ENCODE measurements around the gene LBH.
"Not testable (repeated sequence)": the region's sequence is repeated elsewhere in the genome, so short reads cannot be mapped to it uniquely, and the experiment has no call there.

Gene LBH

DNA sequence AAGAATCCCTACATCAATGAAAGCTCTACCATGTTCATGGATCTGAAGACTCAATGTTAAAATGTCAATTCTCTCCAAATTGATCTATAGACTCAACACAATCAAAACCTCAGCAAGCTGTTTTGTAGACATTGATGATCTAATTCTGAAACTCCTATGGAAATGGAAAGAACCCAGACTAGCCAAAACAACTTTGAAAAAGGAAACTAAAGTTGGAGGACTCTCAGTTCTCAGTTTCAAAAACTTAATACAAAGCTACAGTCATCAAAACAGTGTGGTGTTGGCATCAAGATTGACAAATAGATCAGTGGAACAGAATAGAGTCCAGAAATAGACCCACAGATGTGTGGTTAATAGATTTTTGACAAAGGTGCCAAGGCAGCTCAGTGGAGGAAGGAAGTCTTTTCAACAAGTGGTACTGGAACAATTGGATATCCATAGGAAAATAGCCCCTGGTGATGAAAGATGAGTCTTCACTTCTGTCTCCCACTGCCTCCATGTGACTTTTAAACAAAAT lies 30.4 kb downstream of the LBH start:
- no peaks in the 10 kb centered on the region for H3K9me3 ChIP-seq (ENCODE audit: control insufficient read depth, low read depth, low read length)
- H3K36me3 ChIP-seq (ENCODE audit: control insufficient read depth, low read depth, low read length): peaks cover 4% of the 10 kb centered on the region
- H3K27me3 ChIP-seq (ENCODE audit: control insufficient read depth, insufficient read depth, low read length): no peaks in the 10 kb centered on the region
- no peak overlapping the region for H3K27ac ChIP-seq (ENCODE audit: low read length)
- no peaks in the 10 kb centered on the region for H3K4me1 ChIP-seq (ENCODE audit: control insufficient read depth, low read depth, low read length)
- H3K9ac ChIP-seq (ENCODE audit: low read length): no peak overlapping the region
- no peak overlapping the region for H3K4me3 ChIP-seq (ENCODE audit: low read length)

DNA sequence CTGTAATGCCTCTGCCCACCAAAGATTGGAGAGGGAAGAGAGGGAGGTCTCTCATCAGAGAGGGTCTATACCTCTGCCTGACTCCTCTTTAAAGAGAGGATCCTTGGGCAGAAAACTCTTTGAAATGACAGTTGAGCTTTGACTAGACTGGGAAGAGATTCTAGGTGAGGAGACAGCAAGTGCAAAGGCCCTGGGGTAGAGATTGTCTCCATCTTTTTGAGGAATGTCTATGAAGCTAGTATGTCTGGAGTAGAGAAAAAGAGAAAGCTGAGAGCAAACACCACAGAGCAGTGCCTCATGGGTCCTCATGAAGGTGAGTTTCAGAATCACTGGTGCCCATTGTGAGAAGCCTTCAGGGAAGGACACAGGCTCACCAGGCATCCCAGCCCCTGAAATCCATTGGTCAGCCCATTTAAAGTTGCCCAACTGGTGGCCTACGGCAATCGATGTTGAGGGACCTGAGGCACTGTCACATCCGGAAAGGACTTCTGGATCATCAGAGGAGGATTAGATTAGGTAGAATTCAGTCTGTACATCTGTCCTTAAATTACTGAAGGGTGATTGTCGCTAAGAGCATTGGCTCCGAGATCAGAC lies 31.5 kb downstream of the LBH start:
- Histone ChIP-seq H3K9ac (ENCODE audit: low read length) (no peak overlapping the region), H3K4me3 (ENCODE audit: low read length) (no peak overlapping the region), H3K36me3 (ENCODE audit: control insufficient read depth, low read depth, low read length) (peaks cover 3% of the 10 kb centered on the region), H3K9me3 (ENCODE audit: control insufficient read depth, low read depth, low read length) (no peaks in the 10 kb centered on the region), H3K27ac (ENCODE audit: low read length) (no peak overlapping the region), H3K27me3 (ENCODE audit: control insufficient read depth, insufficient read depth, low read length) (no peaks in the 10 kb centered on the region), H3K4me1 (ENCODE audit: control insufficient read depth, low read depth, low read length) (no peaks in the 10 kb centered on the region)

DNA sequence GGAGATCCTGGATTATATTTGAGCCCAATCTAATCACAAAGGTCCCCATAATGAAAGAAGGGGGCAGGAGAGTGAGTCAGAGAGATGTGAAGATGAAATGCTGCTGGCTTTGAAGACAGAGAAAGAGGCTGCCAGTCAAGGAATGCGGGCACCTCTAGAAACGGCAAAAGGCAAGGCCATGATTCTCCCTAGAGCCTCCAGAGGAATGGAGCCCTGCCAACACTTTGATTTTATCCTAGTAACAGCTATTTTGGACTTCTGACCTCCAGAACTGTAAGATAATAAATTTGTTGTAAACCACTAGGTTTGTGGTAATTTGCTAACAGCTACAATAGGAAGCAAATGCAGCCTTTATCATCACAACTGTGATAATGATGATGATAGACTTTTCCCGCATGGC lies 32.9 kb downstream of the LBH start:
- Histone ChIP-seq H3K4me1 (ENCODE audit: control insufficient read depth, low read depth, low read length) (peaks cover 7% of the 10 kb centered on the region), H3K4me3 (ENCODE audit: low read length) (no peak overlapping the region), H3K9ac (ENCODE audit: low read length) (no peak overlapping the region), H3K36me3 (ENCODE audit: control insufficient read depth, low read depth, low read length) (no peaks in the 10 kb centered on the region), H3K9me3 (ENCODE audit: control insufficient read depth, low read depth, low read length) (no peaks in the 10 kb centered on the region), H3K27ac (ENCODE audit: low read length) (no peak overlapping the region), H3K27me3 (ENCODE audit: control insufficient read depth, insufficient read depth, low read length) (no peaks in the 10 kb centered on the region)

DNA sequence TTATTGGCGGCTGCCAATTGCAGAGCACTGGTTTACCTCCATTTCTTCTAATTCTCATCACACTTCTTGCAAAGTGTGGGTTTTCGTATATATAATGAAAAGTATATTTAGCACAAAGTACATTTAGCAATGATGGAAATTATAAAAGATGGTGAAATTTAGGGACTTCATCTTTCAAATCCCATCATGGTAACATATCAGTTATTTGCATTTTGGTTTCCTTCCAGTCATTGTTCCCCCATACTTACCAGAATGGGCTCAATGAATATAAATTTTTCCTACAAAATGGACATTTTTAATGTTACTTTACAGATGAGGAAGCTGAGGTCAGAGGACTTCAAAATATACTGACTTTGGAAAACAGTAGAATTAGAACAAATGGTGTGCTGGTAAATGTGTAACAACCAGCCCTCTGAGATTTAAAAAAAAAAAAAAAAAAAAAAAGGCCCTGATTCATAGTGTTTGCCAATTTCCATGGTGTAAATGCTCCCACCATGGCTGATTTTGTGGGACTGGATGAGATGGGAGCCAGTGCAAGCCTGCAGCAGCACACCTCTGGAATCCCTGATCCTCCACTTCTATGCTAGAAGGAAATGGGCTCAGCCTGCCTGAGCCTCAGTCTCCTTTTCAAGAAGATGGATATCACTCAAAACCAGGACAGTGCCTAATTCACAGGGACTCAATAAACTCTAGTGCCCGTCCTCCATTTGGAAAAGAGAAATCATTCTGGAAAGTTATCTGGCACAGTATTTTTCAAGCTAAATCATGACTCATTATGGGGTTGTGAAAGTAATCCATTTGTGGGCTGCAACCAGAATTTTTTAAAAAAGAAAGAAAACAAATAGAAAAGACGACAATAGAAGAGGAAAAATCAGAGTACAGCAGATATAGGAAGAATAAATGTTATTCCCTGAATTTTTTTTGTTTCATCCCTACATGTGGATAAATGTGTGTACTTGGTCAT lies 34.0 kb downstream of the LBH start:
- Histone ChIP-seq H3K36me3 (ENCODE audit: control insufficient read depth, low read depth, low read length) (no peaks in the 10 kb centered on the region), H3K4me3 (ENCODE audit: low read length) (no peak overlapping the region), H3K4me1 (ENCODE audit: control insufficient read depth, low read depth, low read length) (peaks cover 7% of the 10 kb centered on the region), H3K9me3 (ENCODE audit: control insufficient read depth, low read depth, low read length) (no peaks in the 10 kb centered on the region), H3K9ac (ENCODE audit: low read length) (no peak overlapping the region), H3K27me3 (ENCODE audit: control insufficient read depth, insufficient read depth, low read length) (no peaks in the 10 kb centered on the region), H3K27ac (ENCODE audit: low read length) (no peak overlapping the region)

DNA sequence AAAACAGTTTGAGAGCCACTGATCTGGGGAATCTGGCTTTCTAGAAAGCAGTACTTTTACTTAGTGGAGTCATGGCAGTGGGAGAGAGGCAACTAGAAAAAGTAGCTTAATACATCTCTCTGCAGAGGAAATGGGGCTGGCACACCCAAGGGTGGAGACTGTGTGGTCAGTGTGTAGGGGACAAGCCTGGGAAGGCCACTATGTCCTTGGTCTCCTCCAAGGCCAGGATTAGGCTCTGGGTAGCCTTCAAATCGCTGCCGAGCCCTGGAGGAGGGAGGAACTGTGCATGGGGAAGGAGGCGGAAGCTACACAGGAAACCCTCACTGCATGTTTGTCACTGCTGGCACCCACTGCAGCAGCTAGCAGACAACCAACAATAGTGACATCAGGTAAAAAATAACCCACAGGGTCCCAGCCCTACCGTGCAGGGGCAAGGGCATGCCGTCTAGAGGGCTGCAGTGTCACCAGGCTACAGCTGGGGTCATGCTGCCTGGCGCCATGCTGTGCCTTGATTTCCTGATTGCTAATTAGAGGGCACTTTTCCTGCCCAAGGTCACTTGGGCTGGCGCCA lies 34.8 kb downstream of the LBH start:
- Histone ChIP-seq H3K36me3 (ENCODE audit: control insufficient read depth, low read depth, low read length) (no peaks in the 10 kb centered on the region), H3K27me3 (ENCODE audit: control insufficient read depth, insufficient read depth, low read length) (no peaks in the 10 kb centered on the region), H3K27ac (ENCODE audit: low read length) (no peak overlapping the region), H3K9ac (ENCODE audit: low read length) (no peak overlapping the region), H3K9me3 (ENCODE audit: control insufficient read depth, low read depth, low read length) (no peaks in the 10 kb centered on the region), H3K4me3 (ENCODE audit: low read length) (no peak overlapping the region), H3K4me1 (ENCODE audit: control insufficient read depth, low read depth, low read length) (peaks cover 7% of the 10 kb centered on the region)

DNA sequence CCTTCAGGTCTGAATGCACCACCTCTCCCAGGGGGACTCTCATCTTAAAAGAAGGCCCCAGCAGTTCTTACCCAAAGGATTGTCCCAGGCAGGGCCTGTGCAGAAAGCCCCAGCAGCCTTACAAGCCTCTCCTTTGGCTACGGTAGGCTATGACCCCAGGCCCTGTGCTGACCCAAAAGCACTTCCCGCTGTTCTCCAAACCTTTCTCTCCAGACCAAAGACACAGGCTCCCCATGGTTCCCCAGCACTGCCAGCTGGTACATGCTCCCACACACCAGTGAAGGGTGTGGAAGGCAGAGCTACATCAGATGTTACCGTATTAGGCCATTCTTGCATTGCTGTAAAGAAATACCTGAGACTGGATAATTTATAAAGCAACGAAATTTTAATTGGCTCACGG lies 35.4 kb downstream of the LBH start:
- Histone ChIP-seq H3K27me3 (ENCODE audit: control insufficient read depth, insufficient read depth, low read length) (no peaks in the 10 kb centered on the region), H3K4me1 (ENCODE audit: control insufficient read depth, low read depth, low read length) (peaks cover 7% of the 10 kb centered on the region), H3K27ac (ENCODE audit: low read length) (no peak overlapping the region), H3K9me3 (ENCODE audit: control insufficient read depth, low read depth, low read length) (no peaks in the 10 kb centered on the region), H3K36me3 (ENCODE audit: control insufficient read depth, low read depth, low read length) (no peaks in the 10 kb centered on the region), H3K4me3 (ENCODE audit: low read length) (no peak overlapping the region), H3K9ac (ENCODE audit: low read length) (no peak overlapping the region)

DNA sequence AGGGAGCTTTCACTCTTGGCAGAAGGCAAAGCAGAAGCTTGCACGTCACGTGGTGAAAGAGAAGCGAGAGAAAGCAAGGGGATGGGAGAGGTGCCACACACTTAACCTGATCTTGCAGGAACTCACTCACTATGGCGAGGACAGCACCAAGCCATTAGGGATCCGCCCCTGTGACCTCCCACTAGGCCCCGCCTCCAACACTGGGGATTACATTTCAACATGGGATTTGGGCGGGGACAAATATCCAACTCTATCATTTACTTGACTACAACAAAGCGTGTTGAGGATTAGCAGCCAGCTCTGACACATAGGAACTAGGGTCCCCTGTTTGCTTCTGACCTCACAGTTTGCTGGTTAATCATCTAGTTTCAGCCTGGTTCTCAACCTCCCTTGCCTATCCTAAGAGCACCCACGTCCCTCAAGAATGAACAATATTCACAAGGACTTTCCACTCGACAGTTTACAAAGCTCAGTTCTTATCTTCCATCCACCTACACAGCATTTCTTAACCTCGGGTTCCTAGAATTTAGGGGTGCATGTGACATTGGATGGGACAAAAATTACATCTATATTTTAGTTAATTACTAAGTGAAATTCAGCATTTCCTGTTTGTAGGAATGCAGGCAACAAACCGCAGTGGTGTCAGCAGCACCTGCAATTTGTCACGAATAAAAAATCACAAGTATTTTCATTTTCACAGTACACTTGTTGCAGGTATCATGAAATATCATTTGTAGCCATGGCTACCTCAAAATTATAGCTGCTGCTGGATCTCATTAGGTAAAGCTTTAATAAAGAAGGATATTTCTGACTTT lies 36.0 kb downstream of the LBH start:
- Histone ChIP-seq H3K27ac (ENCODE audit: low read length) (no peak overlapping the region), H3K4me3 (ENCODE audit: low read length) (no peak overlapping the region), H3K9me3 (ENCODE audit: control insufficient read depth, low read depth, low read length) (no peaks in the 10 kb centered on the region), H3K27me3 (ENCODE audit: control insufficient read depth, insufficient read depth, low read length) (no peaks in the 10 kb centered on the region), H3K36me3 (ENCODE audit: control insufficient read depth, low read depth, low read length) (no peaks in the 10 kb centered on the region), H3K9ac (ENCODE audit: low read length) (no peak overlapping the region), H3K4me1 (ENCODE audit: control insufficient read depth, low read depth, low read length) (peaks cover 7% of the 10 kb centered on the region)

DNA sequence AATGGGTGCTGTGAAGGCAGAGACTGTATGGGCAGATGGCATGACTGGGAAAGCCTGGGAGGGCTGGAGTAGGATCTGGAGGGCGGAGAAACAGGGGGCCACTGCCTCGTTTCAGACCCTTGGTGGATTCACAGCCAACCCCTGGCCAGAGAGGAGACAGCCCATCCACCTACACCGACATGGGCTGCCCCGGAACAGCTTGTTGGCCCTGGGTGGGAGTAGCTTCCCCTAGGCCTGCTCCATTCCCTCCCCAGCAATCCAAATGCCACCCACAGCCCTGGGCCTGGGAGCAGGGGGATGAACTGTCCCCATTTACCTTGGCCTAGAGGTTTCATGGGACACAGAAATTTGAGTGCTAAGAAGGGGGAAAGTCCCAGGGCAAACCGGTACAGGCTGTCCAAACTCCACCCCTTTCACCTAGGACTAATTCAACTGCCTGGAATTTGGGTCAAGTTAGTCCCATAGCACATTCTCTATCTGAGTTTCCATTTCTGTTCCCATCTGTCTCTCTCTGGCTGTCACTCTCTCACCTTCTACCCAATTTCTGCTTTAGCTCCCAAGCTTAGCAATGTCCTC lies 37.0 kb downstream of the LBH start:
- no peaks in the 10 kb centered on the region for H3K36me3 ChIP-seq (ENCODE audit: control insufficient read depth, low read depth, low read length)
- H3K4me1 ChIP-seq (ENCODE audit: control insufficient read depth, low read depth, low read length): peaks cover 7% of the 10 kb centered on the region
- H3K27me3 ChIP-seq (ENCODE audit: control insufficient read depth, insufficient read depth, low read length): no peaks in the 10 kb centered on the region
- no peak overlapping the region for H3K27ac ChIP-seq (ENCODE audit: low read length)
- H3K9me3 ChIP-seq (ENCODE audit: control insufficient read depth, low read depth, low read length): no peaks in the 10 kb centered on the region
- no peak overlapping the region for H3K9ac ChIP-seq (ENCODE audit: low read length)
- H3K4me3 ChIP-seq (ENCODE audit: low read length): no peak overlapping the region

DNA sequence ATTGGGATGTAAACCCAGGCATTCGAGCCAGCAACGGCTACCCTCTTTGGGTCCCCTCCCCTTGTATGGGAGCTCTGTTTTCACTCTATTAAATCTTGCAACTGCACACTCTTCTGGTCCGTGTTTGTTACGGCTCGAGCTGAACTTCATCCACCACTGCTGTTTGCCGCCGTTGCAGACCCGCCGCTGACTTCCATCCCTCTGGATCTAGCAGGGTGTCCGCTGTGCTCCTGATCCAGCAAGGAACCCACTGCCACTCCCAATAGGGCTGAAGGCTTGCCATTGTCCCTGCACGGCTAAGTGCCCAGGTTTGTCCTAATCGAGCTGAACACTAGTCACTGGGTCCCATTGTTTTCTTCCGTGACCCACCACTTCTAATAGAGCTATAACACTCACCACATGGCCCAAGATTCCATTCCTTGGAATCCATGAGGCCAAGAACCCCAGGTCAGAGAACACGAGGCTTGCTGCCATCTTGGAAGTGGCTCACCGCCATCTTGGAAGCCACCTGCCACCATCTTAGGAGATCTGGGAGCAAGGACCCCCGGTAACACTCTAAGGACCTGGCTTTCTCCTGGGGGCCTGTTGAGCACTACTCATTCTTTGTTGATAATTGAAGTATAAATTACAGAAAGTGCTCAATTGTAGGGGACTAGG lies 37.9 kb downstream of the LBH start:
- not testable (repeated sequence) for H3K4me1 ChIP-seq (ENCODE audit: control insufficient read depth, low read depth, low read length); H3K9ac ChIP-seq (ENCODE audit: low read length); H3K36me3 ChIP-seq (ENCODE audit: control insufficient read depth, low read depth, low read length); H3K9me3 ChIP-seq (ENCODE audit: control insufficient read depth, low read depth, low read length); H3K27ac ChIP-seq (ENCODE audit: low read length); H3K27me3 ChIP-seq (ENCODE audit: control insufficient read depth, insufficient read depth, low read length); H3K4me3 ChIP-seq (ENCODE audit: low read length)

DNA sequence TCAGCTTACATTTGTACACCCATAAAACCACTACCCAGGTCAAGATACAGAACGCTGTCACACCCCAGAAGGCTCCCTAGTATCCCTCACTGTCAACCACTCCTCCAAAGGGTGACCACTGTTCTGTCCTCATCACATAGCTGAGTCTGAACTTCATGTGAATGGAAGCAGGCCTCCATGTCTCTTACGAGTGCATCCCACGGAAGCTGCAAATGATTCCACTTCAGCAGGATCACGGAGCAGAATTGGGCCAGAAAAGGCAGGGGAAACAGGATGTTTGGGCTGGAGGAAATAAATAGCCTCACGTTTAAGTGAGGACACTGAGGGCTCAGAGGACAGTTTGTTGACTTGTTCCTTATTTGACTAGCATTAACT lies 38.4 kb downstream of the LBH start:
- no peaks in the 10 kb centered on the region for H3K27me3 ChIP-seq (ENCODE audit: control insufficient read depth, insufficient read depth, low read length)
- H3K4me1 ChIP-seq (ENCODE audit: control insufficient read depth, low read depth, low read length): peaks cover 7% of the 10 kb centered on the region
- H3K36me3 ChIP-seq (ENCODE audit: control insufficient read depth, low read depth, low read length): no peaks in the 10 kb centered on the region
- H3K9ac ChIP-seq (ENCODE audit: low read length): no peak overlapping the region
- H3K4me3 ChIP-seq (ENCODE audit: low read length): no peak overlapping the region
- H3K9me3 ChIP-seq (ENCODE audit: control insufficient read depth, low read depth, low read length): no peaks in the 10 kb centered on the region
- H3K27ac ChIP-seq (ENCODE audit: low read length): no peak overlapping the region
